HG02610 (cell line): ENCODE results near the gene C8G.

Experiments
- ATAC-seq: cut with Tn5 transposase; IDR thresholded peaks from one replicate; pipeline ENCODE4 v1.9.1; 2021; ENCODE audit warnings: mild to moderate bottlenecking, moderate library complexity; ENCODE audit not compliant: unreplicated experiment

C8G gene

GRCh38 chr9:136944519-136945332 lies at the start of gene C8G, which contains the start of gene FBXW5:
Gene C8G (plus strand): TSS chr9:136945243. CDS start chr9:136945321, 78 bp downstream.
Gene FBXW5 (minus strand): TSS chr9:136944738. CDS start chr9:136944083, 655 bp downstream.
- peak; percentile 73 for ATAC-seq

- no peak for ATAC-seq
Observed at GRCh38 chr9:136896027-136896426, 49.0 kb upstream of the C8G start.

GRCh38 chr9:136898483-136899100 lies 46.5 kb upstream of the C8G start:
- ATAC-seq = no peak

- no peak for ATAC-seq
Observed at GRCh38 chr9:136899196-136899595, 45.8 kb upstream of the C8G start.

- no peak for ATAC-seq
Observed at GRCh38 chr9:136900556-136900955, 44.5 kb upstream of the C8G start.

GRCh38 chr9:136900988-136901515 lies 44.0 kb upstream of the C8G start:
- no peak for ATAC-seq

- ATAC-seq = peak; percentile 26
Observed at GRCh38 chr9:136901516-136902258, 43.4 kb upstream of the C8G start.

GRCh38 chr9:136902259-136902821 lies 42.7 kb upstream of the C8G start:
- ATAC-seq = peak; percentile 61

- ATAC-seq = no peak
Observed at GRCh38 chr9:136903041-136903554, 41.9 kb upstream of the C8G start.

GRCh38 chr9:136906266-136906665 lies 38.8 kb upstream of the C8G start:
- ATAC-seq = no peak

GRCh38 chr9:136907011-136907914 lies 37.8 kb upstream of the C8G start:
- no peak for ATAC-seq

- no peak for ATAC-seq
Observed at GRCh38 chr9:136910197-136910900, 34.7 kb upstream of the C8G start.

GRCh38 chr9:136910901-136911245 lies 34.2 kb upstream of the C8G start:
- no peak for ATAC-seq

GRCh38 chr9:136913701-136914438 lies 31.2 kb upstream of the C8G start:
- no peak for ATAC-seq

GRCh38 chr9:136915632-136916329 lies 29.3 kb upstream of the C8G start:
- no peak for ATAC-seq

- no peak for ATAC-seq
Observed at GRCh38 chr9:136916330-136917184, 28.5 kb upstream of the C8G start.

- ATAC-seq = no peak
Observed at GRCh38 chr9:136917902-136918301, 27.1 kb upstream of the C8G start.
